ENCODE measurements around the gene THRB.

Gene THRB

GRCh38 chr3:24168977-24169376 is 325.7 kb downstream of the THRB start:
- no peak for DNase-seq (ENCODE audit: extremely low read depth, low read depth)
- TF ChIP-seq CTCF (IDR thresholded peaks at IDR 0.05; ENCODE audit: low read depth, low read length): no peak

GRCh38 chr3:24167429-24167828 is 327.2 kb downstream of the THRB start:
- DNase-seq (ENCODE audit: extremely low read depth, low read depth): no peak
- no peak for TF ChIP-seq CTCF (IDR thresholded peaks at IDR 0.05; ENCODE audit: low read depth, low read length)

GRCh38 chr3:24166515-24166914 is 328.1 kb downstream of the THRB start:
- no peak for TF ChIP-seq CTCF (IDR thresholded peaks at IDR 0.05; ENCODE audit: low read depth, low read length)
- no peak for DNase-seq (ENCODE audit: extremely low read depth, low read depth)

GRCh38 chr3:24165603-24165982 is 329.1 kb downstream of the THRB start:
- TF ChIP-seq CTCF (IDR thresholded peaks at IDR 0.05; ENCODE audit: low read depth, low read length): no peak
- DNase-seq (ENCODE audit: extremely low read depth, low read depth): no peak

- TF ChIP-seq CTCF (IDR thresholded peaks at IDR 0.05; ENCODE audit: low read depth, low read length): no peak
- DNase-seq (ENCODE audit: extremely low read depth, low read depth): no peak
Measured at GRCh38 chr3:24164967-24165602, 329.6 kb downstream of the THRB start.

- DNase-seq (ENCODE audit: extremely low read depth, low read depth): no peak
- TF ChIP-seq CTCF (IDR thresholded peaks at IDR 0.05; ENCODE audit: low read depth, low read length): no peak
Measured at GRCh38 chr3:24162929-24163328, 331.7 kb downstream of the THRB start.

- no peak for DNase-seq (ENCODE audit: extremely low read depth, low read depth)
Measured at GRCh38 chr3:24161841-24162240, 332.8 kb downstream of the THRB start.

More at GRCh38 chr3:24161841-24162240, 332.8 kb downstream of the THRB start:
- no peak for TF ChIP-seq CTCF (IDR thresholded peaks at IDR 0.05; ENCODE audit: low read depth, low read length)
